Choroid plexus epithelial cell (primary cell): ENCODE results near the gene CSTF2T.
A peak's percentile ranks its signal among the peaks of the same experiment; 100 is the strongest.
"Not testable (repeated sequence)": the region's sequence is repeated elsewhere in the genome, so short reads cannot be mapped to it uniquely, and the experiment has no call there.

ENCODE experiments used
- DNase-seq: peaks from one replicate; pipeline ENCODE4 v3.0.0-alpha.2; 2010; ENCODE audit warnings: low read depth
- H3K4me3 ChIP-seq: 2 replicates; pipeline ENCODE4 v1.5.1; 2011; ENCODE audit warnings: low read depth, mild to moderate bottlenecking, control low read depth, low read length, moderate library complexity
- TF ChIP-seq, protein P1 (sequence below): conservative IDR thresholded peaks from 2 replicates; pipeline ENCODE4 v1.5.1; 2011; ENCODE audit warnings: low read depth, mild to moderate bottlenecking, control low read depth, inconsistent platforms, low read length, moderate library complexity

Gene CSTF2T

DNA sequence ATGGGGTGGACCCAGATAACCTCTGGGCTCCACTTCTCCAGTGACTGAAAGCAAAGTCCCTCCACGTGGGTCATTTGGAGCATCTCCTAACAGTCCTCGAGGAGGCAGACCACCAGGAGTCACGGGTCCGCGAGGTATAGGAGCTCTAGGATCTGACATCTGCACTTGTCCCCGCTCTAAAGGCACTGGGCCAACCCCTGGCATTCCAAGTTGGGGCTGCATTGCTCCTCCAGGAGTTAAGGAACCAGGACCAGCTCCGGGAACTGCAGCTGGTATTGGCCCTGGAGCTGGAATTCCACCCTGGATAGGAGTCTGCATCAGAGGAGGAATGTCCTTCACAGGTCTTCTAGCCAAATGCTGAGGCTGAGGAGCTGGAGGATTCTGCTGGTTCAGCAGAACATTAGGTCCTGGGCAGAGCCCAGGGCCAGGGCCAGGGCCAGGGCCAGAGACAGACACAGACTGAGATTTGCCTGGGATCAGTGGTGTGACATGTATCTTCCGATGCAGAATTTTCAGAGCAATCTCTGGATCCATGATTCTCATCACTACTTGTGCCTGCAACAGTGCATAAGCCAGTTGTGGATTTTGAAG is 827 bp downstream of the CSTF2T start:
- H3K4me3 ChIP-seq, result peak overlapping the region; percentile 90
- TF ChIP-seq, protein P1, sequence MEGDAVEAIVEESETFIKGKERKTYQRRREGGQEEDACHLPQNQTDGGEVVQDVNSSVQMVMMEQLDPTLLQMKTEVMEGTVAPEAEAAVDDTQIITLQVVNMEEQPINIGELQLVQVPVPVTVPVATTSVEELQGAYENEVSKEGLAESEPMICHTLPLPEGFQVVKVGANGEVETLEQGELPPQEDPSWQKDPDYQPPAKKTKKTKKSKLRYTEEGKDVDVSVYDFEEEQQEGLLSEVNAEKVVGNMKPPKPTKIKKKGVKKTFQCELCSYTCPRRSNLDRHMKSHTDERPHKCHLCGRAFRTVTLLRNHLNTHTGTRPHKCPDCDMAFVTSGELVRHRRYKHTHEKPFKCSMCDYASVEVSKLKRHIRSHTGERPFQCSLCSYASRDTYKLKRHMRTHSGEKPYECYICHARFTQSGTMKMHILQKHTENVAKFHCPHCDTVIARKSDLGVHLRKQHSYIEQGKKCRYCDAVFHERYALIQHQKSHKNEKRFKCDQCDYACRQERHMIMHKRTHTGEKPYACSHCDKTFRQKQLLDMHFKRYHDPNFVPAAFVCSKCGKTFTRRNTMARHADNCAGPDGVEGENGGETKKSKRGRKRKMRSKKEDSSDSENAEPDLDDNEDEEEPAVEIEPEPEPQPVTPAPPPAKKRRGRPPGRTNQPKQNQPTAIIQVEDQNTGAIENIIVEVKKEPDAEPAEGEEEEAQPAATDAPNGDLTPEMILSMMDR, result no peak
- DNase-seq, result no peak

DNA sequence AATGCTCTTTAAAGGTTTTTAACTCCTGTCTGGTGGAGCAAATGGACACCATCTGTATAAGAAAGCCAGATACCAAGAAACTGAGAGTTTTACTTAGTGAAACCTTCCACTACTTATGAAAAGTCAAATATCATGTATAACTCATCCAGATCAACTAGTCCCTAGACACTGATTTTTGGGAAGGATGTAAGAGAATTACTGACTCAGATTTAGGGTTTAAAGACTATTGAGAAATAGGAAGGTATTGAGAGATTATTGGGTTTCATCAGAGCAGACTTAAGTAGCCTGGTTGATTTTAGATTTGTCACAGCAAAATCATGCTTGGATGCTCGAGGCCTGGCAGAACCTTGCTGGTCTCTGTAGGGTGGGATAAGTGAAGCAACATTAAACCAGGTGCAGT is 3.1 kb downstream of the CSTF2T start:
- no peak for DNase-seq
- TF ChIP-seq, protein P1, result no peak
- H3K4me3 ChIP-seq, result no peak overlapping the region

DNA sequence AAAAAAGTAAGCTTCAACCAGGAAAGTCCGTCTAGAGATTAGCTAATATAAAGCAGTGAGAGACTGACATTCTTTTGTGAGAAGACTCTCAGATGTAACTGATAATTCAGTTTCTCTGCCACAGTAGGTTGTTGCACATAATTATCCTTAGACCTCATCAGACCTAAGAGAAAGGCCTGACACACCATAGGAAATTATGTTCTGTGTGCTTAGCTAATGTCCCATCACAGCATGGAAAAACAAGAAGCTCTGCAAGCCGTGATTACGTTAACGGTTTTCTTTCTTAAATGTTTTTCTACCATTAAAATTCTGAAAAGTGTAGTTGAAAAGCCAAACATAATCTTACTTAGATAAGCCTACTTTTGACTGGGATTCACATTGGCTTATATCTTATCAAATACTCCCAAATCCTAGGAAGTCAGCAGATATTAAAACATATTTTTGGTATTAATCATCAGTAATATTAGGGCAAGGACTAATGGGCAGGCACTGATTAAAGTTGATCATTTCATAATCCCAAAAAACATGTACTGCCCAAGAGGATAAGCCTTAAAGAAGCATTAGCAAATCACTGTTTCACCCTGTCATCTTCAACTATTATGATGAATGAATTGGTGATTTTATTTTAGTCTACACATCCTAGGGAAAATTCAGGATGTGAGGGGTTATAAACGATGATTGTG is 5.2 kb downstream of the CSTF2T start:
- TF ChIP-seq, protein P1, result no peak
- DNase-seq, result no peak
- no peak overlapping the region for H3K4me3 ChIP-seq

DNA sequence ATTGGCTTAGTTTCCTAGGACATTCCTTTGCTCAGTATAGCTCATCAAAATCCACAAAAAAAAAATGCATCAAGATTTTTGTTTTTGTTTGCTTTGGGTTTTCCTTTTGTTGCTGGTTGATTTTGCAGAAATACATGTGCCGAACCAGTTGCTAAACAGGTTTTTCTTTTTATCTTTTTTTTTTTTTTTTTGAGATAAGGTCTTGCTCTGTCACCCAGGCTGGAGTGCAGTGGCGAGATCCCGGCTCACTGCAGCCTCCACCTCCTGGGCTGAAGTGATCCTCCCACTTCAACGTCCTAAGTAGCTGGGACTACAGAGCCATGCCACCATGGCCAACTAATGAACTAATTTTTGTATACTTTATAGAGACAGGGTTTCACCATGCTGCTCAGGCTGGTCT is 8.3 kb downstream of the CSTF2T start:
- no peak for DNase-seq
- TF ChIP-seq, protein P1, result no peak
- no peak overlapping the region for H3K4me3 ChIP-seq

DNA sequence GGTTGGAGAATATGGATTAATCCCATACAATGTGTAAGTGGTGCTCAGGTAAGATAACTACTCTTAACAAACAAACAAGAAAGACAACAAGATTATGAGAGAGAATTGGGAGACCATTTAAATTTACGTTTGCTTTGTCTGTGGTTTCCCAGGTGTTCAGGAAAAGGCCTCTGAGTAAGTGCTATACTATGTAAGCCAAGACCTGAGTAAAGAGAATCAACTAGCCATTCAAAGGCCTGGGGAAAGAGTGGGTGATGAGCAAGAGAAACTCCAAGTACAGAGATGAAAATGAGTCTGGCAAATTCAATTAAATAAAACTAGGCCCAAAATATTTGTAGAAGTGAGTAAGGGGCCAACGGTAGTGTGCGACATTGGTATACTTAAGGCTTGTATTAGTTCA is 9.9 kb downstream of the CSTF2T start:
- DNase-seq, result no peak
- TF ChIP-seq, protein P1, result no peak
- no peak overlapping the region for H3K4me3 ChIP-seq

DNA sequence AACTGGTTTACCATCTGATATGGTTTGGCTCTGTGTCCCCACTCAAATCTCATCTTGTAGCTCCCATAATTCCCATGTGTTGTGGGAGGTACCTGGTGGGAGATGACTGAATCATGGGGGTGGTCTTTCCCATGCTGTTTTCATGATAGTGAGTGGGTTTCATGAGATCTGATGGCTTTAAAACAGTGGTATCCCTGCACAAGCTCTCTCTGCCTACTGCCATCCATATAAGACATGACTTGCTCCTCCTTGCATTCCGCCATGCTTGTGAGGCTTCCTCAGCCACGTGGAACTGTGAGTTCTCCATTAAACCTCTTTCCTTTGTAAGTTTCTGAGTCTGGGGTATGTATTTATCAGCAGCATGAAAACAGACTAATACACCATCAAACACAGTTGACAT is 10.6 kb downstream of the CSTF2T start:
- not testable (repeated sequence) for DNase-seq, H3K4me3 ChIP-seq

DNA sequence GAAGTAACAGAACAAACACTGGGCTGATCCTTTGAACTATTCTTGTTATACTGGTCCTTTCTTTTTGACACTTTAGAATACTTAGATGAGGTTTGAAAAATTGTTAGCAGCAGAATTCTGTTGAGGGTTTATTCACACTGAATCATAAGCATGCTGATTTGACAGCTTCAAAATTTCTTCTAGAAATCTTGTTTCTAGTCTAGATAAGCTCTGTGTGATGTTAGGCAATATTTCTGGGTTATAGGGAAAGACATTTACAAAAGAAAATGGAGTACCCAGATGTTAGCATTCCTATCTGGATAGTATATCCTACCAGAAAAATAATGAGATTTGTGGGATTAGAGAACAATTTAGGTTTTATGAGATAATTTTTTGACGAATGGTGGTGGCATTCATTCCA is 12.1 kb downstream of the CSTF2T start:
- H3K4me3 ChIP-seq, result no peak overlapping the region
- DNase-seq, result no peak
- TF ChIP-seq, protein P1, result no peak
